Activated CD4-positive, alpha-beta T cell treated with anti-CD3 and anti-CD28 coated beads for 24 hours (primary cell): ENCODE results near the gene BFAR.
A peak's percentile ranks its signal among the peaks of the same experiment; 100 is the strongest.
"Not testable (repeated sequence)": the region's sequence is repeated elsewhere in the genome, so short reads cannot be mapped to it uniquely, and the experiment has no call there.

Experiments used
- DNase-seq, 2 donors: peaks; one replicate each; pipeline ENCODE4 v3.0.0-alpha.2; 2020; ENCODE audit warnings: low read depth in 2 of 2

Gene BFAR, protein sequence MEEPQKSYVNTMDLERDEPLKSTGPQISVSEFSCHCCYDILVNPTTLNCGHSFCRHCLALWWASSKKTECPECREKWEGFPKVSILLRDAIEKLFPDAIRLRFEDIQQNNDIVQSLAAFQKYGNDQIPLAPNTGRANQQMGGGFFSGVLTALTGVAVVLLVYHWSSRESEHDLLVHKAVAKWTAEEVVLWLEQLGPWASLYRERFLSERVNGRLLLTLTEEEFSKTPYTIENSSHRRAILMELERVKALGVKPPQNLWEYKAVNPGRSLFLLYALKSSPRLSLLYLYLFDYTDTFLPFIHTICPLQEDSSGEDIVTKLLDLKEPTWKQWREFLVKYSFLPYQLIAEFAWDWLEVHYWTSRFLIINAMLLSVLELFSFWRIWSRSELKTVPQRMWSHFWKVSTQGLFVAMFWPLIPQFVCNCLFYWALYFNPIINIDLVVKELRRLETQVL

DNA sequence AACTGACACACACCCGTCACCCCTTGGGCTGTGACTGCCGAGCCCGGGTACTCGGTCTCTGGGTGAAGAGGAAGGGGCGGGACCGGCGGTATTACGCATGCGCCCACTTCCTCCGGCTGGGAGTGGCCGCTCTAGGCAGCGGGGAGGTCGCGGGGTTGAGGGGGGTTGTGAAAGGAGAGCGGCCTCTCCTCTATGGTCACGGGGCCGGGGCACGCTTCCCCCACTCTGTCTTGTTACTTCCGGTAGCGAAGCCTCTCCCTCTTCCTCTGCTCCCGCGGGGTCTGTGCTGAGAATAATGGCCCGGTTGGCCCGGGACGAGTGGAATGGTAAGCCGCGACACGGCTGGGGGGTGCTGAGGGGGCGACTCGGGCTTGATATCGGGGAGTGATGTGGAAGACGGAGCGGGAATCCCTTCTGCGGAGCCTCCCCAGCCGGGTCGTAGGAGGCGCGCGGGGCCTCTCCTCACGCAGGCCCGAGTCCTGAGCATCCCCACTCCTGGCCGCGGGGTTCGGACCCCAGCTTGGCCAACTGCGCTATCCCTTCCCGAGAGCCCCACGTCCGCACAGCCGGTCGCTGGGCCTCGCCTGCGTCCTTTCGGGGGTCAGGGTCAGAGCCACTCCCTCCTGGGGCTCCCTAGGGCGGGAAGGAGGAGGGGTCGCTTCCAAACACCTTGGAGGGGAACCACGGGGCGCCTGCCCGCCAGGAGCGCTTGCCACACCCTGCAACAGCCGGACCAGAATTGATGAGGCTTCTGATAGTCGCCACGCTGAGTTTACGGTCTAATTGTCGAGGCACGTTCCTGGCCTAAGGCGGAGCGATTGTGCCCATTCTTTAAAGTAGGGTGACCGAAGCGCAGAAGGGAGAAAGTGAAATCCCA, at the start of gene BFAR:
Gene BFAR (plus strand): TSS at position 259 of the 877 bp plus-strand sequence. CDS start 11,396 bp downstream, outside the sequence.
- peak; percentile 98 to 99 for DNase-seq

DNA sequence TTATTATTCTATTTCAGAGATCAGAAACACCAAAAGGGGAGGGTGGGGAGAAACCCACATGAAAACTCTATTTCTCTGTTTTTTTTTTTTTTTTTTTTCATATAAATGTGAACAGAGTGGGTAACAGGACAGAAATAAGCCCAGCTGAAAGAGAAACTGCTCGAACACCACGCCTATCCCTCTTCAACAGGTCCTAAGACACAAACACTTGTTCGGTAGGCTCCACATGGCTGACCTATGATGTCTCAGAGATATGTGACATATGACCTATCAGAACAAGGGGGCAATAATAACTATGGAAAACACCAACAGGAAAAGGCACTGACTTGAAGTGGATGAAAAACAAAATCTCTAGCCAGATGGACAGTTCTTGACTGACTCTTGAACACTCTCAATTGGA, 47.5 kb upstream of the BFAR start:
- no peak for DNase-seq

DNA sequence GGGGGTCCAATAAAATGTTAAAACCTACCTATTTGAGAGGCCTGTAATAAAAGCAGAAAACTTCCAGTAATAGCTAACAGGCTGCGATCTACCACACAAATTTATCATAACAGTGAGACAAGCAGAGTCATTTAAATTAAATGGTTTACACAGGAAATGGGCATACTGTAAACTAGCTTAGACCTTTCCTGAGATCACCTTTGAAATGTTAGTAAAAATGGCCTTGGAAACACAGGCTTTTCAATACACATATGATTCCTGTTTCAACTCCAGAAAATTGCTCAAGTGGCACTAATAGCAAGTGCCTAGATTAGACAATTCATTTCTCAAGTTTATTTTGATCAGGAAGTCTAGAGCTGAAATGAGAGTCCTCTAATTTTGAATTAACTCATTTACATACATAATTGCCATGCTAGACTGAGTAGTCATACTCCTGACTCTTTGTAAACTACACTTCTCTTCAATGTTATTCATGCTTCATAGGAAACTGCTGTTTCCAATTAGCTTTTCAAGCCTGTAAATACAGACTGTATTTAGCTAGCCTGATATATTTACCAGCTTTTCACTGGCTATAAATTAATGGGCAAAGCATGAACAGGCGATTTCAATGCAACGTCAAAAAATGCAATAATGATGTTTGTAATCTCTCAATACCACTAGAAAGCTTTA, 46.0 kb upstream of the BFAR start:
- no peak for DNase-seq

DNA sequence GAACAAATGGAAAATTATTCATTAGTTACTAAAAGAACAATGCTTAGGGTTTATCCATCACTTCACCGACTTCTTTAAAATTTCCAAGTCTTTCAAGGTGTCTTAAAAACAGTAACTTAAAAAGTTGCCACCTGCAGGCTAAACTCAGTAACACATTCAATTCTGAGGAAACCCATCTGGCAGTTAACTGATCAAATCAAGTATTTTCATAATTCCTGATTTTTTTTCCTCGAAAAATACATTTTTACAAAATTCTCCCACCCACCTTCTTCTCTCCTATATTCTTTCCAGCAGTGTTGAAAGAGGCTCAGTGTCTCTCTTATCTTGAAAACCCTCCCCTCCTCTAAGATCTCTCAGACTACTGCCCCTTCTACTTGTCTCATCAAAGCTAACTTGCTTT, 32.6 kb upstream of the BFAR start:
- no peak for DNase-seq

DNA sequence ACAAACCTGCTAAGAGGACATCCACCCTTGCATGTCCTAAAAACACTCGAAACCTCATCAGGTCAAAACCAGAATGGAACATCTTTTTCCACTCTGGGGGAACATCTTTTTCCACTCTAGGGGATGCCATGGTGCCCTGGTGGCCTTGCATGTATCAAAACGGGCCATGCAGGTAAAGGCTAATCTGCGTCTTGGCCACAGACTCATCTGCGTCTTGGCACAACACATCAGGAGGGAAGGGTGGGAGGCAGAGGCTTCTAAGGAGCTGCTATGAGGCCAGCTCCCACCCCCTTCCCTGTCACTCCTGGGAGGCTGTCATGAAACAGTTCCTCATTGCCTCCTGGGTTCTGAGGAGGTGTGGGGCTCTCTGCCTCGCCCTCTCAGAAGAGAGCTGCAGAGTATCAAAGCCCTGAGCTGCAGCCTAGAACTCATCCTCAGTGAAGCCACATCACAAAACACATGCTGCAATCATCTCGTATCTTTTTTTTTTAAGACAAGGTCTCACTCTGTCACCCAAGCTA, 30.2 kb upstream of the BFAR start:
- DNase-seq = no peak

DNA sequence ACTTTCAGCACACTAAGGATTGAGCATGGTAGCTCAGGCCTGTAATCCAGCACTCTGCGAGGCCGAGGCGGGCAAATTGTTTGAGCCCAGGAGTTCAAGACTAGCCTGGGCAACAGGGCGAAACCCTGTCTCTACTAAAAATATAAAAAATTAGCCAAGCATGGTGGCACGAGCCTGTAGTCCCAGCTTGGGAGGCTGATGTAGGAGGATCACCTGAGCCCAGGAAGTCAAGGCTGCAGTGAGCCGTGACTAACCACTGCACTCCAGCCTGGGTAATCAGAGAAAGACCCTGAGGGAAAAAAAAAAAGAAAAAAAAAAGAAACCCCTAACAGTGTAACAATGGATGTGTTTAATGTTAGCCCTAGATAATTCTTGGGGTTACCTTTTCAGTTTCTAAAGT, 26.6 kb upstream of the BFAR start:
- no peak for DNase-seq

DNA sequence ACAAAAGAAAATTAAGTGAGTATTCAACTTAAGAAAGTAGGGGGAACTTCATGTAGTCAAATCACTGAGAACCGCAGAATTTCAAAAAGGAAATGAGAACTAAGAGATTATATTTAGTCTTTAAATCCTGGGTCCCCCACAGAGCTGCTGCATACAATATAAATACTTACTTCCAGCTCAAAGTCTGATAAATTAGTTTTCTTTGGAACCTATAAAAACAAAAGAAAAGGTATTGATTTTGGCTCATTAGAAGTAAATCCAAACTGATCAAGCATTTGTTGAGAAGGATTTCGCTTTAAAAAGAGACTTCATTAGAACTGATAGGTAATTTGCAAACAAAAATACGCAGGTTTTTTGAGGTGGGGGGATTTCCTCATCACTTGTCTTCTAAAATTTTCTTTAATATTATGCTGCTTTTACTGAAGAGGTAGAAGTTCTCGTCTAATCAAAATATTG, 24.6 kb upstream of the BFAR start:
- no peak for DNase-seq

DNA sequence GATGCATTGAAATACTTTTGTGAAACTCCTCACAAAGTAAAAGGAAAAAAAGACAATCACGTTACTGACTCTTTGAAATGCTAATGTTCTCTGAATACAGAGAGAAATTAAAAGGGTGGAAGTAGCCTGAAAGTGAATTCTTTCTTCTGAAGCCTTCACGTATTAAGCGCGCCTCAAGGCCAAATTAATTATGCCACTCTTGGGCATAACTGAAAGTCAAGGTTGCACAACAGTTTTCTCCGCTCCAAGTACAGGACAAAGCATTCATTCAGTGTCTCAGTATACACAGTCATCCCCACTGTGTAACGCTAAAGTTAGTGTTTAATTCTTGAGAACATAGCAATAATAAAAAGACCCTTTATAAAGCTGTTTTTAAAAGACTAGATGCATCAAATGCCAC, 24.1 kb upstream of the BFAR start:
- no peak for DNase-seq

DNA sequence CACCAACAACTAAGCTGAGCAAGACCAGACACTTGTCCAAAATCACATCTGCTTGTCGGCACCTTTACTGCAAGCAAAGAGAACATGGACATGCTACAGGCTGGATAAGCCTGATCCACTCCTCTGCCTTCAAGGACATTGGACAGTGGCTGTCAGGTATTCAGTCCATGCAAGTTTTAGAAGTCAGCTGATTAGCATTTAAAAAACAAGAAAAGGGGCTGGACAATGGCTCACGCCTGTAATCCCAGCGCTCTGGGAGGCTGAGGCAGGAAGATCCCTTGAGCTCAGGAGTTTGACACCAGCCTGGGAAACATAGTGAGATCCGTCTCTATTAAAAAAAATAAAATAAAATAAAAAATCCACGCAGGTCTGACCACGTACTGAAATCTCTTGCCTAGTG, 23.0 kb upstream of the BFAR start:
- no peak for DNase-seq

DNA sequence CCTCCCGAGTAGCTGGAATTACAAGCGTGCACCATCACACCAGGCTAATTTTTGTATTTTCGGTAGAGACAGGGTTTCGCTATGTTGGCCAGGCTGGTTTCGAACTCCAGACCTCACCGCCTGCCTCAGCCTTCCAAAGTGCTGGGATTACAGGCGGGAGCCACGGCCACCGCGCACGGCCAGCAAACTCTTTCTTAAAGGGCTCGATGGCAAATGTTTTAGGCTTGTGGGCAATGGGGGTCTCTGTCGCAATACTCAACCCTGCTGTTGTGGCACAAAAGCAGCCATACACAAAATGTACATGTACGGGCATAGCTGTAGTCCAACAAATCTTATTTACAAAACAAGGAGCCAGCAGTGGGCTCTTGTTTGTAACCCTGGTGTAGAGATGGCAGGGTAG, 21.1 kb upstream of the BFAR start:
- no peak for DNase-seq

DNA sequence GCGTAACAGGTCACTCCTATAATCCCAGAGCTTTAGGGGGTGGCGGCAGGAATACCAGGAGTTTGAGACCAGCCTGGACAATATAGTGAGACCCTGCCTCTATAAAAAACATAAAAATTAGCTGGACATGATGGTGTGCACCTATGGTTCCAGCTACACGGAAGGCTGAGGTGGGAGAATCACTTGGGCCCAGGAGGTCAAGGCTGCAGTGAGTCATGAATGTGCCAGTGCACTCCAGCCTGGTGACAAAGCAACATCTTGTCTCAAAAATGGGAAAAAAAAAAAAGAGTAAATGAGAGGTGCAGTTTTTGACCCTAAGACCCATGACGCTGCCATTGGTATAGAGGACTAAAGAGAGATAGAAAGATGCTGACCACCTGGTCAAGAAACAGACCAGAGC, 18.8 kb upstream of the BFAR start:
- DNase-seq = no peak

DNA sequence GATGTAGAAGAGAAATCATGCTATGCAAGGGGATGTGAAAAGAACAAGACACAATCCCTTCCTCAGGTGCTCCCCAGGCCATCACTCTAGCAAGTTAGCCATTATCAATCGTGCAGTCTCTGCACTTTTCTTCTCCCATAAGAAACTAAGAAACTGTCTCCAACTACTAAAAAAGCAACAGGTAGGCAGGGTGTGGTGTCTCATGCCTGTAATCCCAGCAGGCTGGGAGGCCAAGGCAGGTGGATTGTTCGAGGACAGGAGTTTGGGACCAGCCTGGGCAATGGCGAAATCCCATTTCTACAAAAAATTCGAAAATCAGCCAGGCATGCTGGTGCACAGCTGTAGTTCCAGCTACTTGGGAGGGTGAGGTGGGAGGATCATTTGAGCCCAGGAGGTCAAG, 16.5 kb upstream of the BFAR start:
- no peak for DNase-seq

DNA sequence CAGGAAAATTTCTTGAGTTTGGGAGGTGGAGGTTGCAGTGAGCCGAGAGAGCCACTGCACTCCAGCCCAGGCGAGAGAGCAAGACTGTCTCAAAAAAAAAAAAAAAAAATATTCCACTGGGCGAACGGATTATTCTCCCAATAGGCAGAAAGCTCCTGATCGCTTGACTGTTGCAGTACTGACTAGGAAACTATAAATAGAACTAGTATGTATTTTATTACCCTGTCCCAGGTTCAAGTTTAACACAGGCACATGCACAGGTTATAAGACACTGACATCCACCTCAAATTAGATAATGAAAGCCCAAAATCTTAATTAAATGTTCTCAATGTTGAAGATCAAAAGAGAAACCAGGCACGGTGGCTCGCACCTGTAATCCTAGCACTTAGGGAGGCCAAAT, 14.2 kb upstream of the BFAR start:
- DNase-seq = no peak

DNA sequence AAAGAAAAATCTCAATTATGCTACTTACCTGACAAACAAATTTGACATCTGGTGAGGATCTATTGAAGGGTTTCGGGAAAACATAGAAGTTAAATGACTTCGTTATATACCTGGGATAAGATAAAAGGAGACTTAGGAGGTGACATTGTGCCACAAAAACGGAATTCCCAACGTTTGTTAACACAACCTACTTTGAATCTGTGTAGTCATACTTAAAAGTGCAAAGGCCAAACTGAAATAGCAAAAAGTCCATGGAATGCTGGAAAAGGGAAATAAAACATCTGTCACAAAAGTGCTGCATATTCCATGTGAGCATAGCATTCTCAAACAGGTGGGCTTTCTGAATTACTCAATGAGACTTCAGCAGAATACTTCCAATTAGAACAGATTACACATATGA, 5.7 kb upstream of the BFAR start:
- no peak for DNase-seq

DNA sequence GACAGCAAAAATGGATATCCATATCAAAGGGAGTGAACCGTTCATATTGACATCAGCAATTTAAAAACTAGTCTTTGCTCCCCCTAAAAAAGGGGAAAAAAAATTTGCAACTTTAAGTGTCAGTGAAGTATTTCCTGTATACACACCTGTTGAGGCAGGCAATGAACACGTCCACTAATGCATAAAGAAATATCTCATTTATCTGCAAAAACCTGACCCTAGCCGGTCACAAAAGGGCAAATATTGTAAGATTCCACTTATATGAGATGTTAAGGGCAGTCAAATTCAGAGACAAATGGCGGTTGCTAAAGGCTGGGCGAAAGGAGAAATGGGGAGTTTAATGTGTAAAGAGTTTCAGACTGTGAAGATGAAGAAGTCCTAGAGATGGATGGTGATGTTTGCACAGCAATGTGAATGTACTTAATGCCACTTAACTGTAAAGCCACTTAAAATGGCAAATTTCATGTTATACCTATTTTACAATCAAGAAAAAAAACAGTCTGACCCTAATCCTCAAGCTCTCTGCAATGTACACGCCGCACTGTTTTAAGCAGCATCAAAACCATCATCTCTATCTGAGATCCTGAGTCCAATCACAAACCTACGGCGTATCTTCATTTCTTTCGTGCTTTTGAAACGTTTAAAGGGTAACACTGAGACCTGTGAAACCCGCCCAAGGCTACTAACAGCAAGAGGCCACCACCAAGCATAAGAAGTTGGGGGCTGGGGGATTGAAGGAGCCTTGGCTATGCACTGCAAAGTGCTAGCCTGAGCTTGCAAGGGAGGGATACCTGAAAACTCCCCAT, 3.7 kb upstream of the BFAR start:
- DNase-seq = no peak

DNA sequence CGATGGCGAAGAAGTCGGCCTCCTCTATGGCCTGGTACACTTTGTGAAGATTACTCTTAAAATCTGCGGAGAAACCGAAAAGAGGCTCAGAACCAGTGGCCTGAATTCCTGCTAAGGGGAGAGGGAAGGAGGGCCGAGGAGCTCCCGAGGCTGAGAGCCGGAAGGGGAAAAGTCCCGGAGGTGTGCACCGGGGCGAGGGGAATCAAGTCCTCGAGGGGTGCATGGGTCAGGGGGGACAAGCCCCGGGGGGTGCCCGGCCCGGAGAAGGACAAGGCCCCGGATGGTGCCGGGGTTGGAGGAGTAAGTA, 3.2 kb upstream of the BFAR start:
- no peak for DNase-seq

DNA sequence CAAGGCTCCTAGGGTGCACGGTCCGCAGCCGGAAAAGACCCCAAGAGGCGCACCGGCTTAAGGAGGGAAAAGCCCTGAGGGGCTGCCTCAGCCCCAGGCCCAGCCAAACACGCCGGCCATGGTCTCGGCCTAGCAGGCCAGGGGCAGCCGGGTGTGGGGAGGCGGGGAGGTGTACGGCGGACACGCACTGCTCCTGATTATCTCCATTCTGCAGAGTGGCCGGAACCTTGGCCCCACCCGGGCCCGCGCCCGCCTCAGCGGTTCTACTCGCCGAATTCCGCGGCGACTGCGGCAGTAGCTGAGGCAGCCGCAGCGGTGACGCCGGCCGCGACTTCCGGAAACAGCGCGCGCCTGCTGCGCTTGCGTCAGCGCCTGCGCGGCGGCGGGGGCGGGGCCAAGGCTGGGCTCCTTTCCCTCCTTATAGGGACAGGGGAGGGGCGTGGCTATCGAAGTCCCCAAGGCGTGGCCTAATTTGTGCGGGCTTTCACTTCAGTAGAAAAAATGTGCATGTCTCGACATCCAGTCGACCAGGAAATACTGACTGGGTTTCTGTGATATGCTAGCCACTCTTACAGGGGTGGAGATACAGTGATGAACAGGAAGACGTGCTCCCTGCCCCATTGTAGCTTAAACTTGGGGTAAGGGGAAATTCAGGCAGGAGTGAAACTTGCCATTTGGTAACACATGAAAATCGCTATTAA, 2.7 kb upstream of the BFAR start, which contains the start of gene PARN:
Gene PARN (minus strand): TSS at position 342 of the 701 bp plus-strand sequence. CDS start 135 bp downstream, at position 207.
- peak; percentile 97 to 98 for DNase-seq

DNA sequence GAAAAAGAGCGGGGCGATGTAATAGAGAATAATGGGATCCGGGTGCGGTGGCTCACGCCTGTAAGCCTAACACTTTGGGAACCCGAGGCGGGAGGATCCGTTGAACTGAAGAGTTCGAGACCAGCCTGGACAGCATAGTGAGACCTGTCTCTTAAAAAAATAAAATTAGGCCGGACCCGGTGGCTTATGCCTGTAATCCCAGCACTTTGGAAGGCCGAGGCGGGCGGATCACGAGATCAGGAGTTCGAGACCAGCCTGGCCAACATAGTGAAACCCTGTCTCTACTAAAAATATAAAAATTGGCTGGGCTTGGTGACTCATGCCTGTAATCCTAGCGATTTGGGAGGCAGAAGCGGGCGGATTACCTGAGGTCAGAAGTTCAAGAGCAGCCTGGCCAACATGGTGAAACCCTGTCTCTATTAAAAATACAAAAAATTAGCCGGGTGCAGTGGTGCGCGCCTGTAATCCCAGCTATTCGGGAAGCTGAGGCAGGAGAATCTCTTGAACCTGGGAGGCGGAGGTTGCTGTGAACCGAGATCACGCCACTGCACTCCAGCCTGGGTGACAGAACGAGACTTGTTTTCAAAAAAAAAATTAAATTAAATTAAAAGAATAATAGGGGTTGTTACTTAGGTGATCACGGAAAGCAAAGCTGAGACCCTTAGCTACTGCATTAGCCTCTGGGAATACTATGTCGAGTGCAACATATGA, 2.0 kb upstream of the BFAR start:
- DNase-seq = not testable (repeated sequence)

DNA sequence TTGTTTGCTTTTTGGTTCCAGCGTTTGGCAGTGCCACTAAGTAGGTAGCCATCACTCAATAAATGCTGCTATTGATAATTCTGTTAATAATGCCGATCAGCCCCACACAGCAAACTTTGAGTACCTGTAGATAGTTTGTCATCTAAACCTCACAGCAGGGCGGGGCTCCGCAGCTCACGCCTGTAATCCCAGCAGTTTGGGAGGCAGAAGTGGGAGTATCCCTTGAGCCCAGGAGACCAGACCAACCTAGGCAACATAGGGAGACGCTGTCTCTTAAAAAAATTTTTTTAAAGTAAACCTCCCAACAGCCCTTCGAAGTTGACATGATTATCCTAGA, 1.6 kb downstream of the BFAR start:
- no peak for DNase-seq
